ENCODE measurements around the gene YJEFN3. TPM values are rescaled to one million over a fixed set of nuclear protein-coding genes. Genes with fewer than 3 reads are reported as not detected.

YJEFN3 gene
- total and polyA plus RNA-seq, 2 donors (not counting 3 experiments of a cell fraction or from before 2014, with no cell fraction given) = 1.9 to 2.1 TPM

GRCh38 chr19:19491321-19492025 lies 37.2 kb upstream of the YJEFN3 start:
- FAIRE-seq (no peak), DNase-seq (ENCODE audit: low read depth, low spot score) (no peak)
- H3K4me2 ChIP-seq (ENCODE audit: insufficient read depth, low read length) = no peak overlapping the region
- H3K9me3 ChIP-seq (replicated peaks; ENCODE audit: control insufficient read depth, insufficient read depth, low read length) = no peaks in the 10 kb centered on the region
- H3K79me2 ChIP-seq (ENCODE audit: control insufficient read depth, insufficient read depth, low read length) = peaks cover 54% of the 10 kb centered on the region
- TF ChIP-seq FOS (IDR thresholded peaks at IDR 0.05; ENCODE audit: borderline replicate concordance, insufficient read depth, low read length) (no peak), JUN (IDR thresholded peaks at IDR 0.05; ENCODE audit: borderline replicate concordance, insufficient read depth, insufficient read length, low read depth) (no peak), MAX (IDR thresholded peaks at IDR 0.05; ENCODE audit: insufficient read depth, insufficient read length) (no peak), GATA2 (IDR thresholded peaks at IDR 0.05; ENCODE audit: insufficient read depth, insufficient read length, low read depth, low read length) (no peak), CTCF (IDR thresholded peaks at IDR 0.05; ENCODE audit: extremely low read depth in 1 of 2, insufficient read depth in 1 of 2, low read depth in 1 of 2, low read length in 2 of 2) (no peak), POLR2A (IDR thresholded peaks at IDR 0.05; ENCODE audit: low read depth, low read length) (no peak), POLR2AphosphoS5 (IDR thresholded peaks at IDR 0.05; ENCODE audit: insufficient read depth, low read depth, low read length) (no peak), MYC (IDR thresholded peaks at IDR 0.05; ENCODE audit: low read depth, low read length) (no peak), EZH2 (IDR thresholded peaks at IDR 0.05; ENCODE audit: borderline replicate concordance, low read depth, low read length, severe bottlenecking) (no peak)
- intact Hi-C loops (cut with micrococcal nuclease) = no loop called here
- no peaks in the 10 kb centered on the region for H4K20me1 ChIP-seq (replicated peaks; ENCODE audit: control insufficient read depth, extremely low read depth, insufficient read depth, low read length)
- H3K27me3 ChIP-seq (ENCODE audit: control insufficient read depth in 2 of 2, insufficient read depth in 2 of 2, low read length in 2 of 2) = no peaks in the 10 kb centered on the region
- no TSS peak for BruUV-seq (replicated peaks)
- ChIA-PET POLR2A (interaction anchor here (1.6 kb wide), 1 partner anchor 86 kb away, joined by 3 read pairs; the partner anchor contains the start of gene GATAD2A), CTCF (interaction anchor here (0.7 to 5.1 kb wide), 20 partner anchors 10 to 291 kb away, joined by 3 to 127 read pairs (median 4); partner anchors contain the start of gene GATAD2A)
- peaks cover 2 to 29% of the 10 kb centered on the region in 2 experiments for H3K36me3 ChIP-seq (ENCODE audit: control insufficient read depth in 2 of 2, extremely low read depth in 1 of 2, insufficient read depth in 2 of 2, low read length in 2 of 2)
- no peak overlapping the region for H3K27ac ChIP-seq (ENCODE audit: insufficient read depth, low read depth, low read length)
- no peak overlapping the region for H2AFZ ChIP-seq (ENCODE audit: low read depth, low read length)
- H3K4me3 ChIP-seq (replicated peaks in 1 of 3; ENCODE audit: insufficient read depth in 1 of 3, low read depth in 1 of 3, low read length in 3 of 3) = no peak overlapping the region
- no peak overlapping the region for H3K9ac ChIP-seq (replicated peaks; ENCODE audit: extremely low read depth, insufficient read depth, low read length)
- dilution Hi-C loops (cut with MboI; ENCODE audit: extremely low pct_ligation_motif_present, low sequenced_read_pairs) = no loop called here
- peaks cover 25% of the 10 kb centered on the region for H3K4me1 ChIP-seq (ENCODE audit: control insufficient read depth, extremely low read depth, insufficient read depth, low read length)
- H3K9me1 ChIP-seq (replicated peaks; ENCODE audit: control insufficient read depth, extremely low read depth, insufficient read depth, low read length) = no peaks in the 10 kb centered on the region
